ENCODE results near the gene CCM2. TPM values are rescaled to one million over a fixed set of nuclear protein-coding genes. Genes with fewer than 3 reads are reported as not detected.

The CCM2 gene
- total and polyA plus RNA-seq, 7 donors: 28.1 to 54.2 (median 34.1) TPM

- Histone ChIP-seq H3K4me1 (peaks cover 0 to 41% (median 30%) of the 10 kb centered on the region in 4 donors), H3K27ac (peak overlapping the region in 1 of 4 donors; percentile 12), H3K27me3 (no peaks in the 10 kb centered on the region), H3K36me3 (peaks cover 0 to 45% (median 23%) of the 10 kb centered on the region in 4 donors), H3K9me3 (no peaks in the 10 kb centered on the region), H3K4me3 (no peak overlapping the region)
- 43 to 65% methylated on average over 3 of the region's 3 CpGs for WGBS, 2 donors
- intact Hi-C loops (cut with DNase I): loop anchor here (10.0 kb wide), 1 partner anchor 400 kb away; the partner anchor contains the start of gene TMED4
- TF ChIP-seq EP300 (IDR thresholded peaks at IDR 0.05): no peak
- TF ChIP-seq CTCF (IDR thresholded peaks at IDR 0.05): no peak
- no peak for TF ChIP-seq POLR2AphosphoS5 (IDR thresholded peaks at IDR 0.05)
- TF ChIP-seq POLR2A (IDR thresholded peaks at IDR 0.05): no peak
- no peak for DNase-seq
These were observed 15.6 kb upstream of the CCM2 start for GRCh38 chr7:44984478-44984758.

GRCh38 chr7:44985033-44985695, 14.8 kb upstream of the CCM2 start:
- H3K27me3 ChIP-seq: no peaks in the 10 kb centered on the region
- WGBS, 2 donors: 52 to 64% methylated on average over 6 of the region's 6 CpGs
- intact Hi-C loops (cut with DNase I): loop anchor here (5.0 to 10.0 kb wide), 2 partner anchors 400 to 1403 kb away; partner anchors contain the start of genes STK17A and TMED4
- no peaks in the 10 kb centered on the region for H3K9me3 ChIP-seq
- no peak for DNase-seq
- H3K36me3 ChIP-seq: peaks cover 0 to 45% (median 23%) of the 10 kb centered on the region in 4 donors
- peak overlapping the region in 2 of 4 donors; percentile 53 to 57 for H3K4me3 ChIP-seq
- peaks cover 0 to 33% (median 27%) of the 10 kb centered on the region in 4 donors for H3K4me1 ChIP-seq
- TF ChIP-seq POLR2AphosphoS5 (IDR thresholded peaks at IDR 0.05) (no peak), CTCF (IDR thresholded peaks at IDR 0.05) (no peak), EP300 (IDR thresholded peaks at IDR 0.05) (no peak), POLR2A (IDR thresholded peaks at IDR 0.05) (no peak)
- peak overlapping the region; percentile 88 to 94 (median 91) for H3K27ac ChIP-seq

GRCh38 chr7:44985900-44986217, 14.1 kb upstream of the CCM2 start:
- peak overlapping the region; percentile 38 to 62 (median 55) for H3K4me3 ChIP-seq
- peaks cover 0 to 26% (median 20%) of the 10 kb centered on the region in 4 donors for H3K4me1 ChIP-seq
- no peaks in the 10 kb centered on the region for H3K9me3 ChIP-seq
- H3K36me3 ChIP-seq: peaks cover 0 to 45% (median 23%) of the 10 kb centered on the region in 4 donors
- no peaks in the 10 kb centered on the region for H3K27me3 ChIP-seq
- WGBS, 2 donors: 1 to 5% methylated on average over 8 of the region's 8 CpGs
- TF ChIP-seq POLR2A (IDR thresholded peaks at IDR 0.05) (no peak), POLR2AphosphoS5 (IDR thresholded peaks at IDR 0.05) (no peak)
- no peak for DNase-seq
- peak overlapping the region; percentile 88 to 94 (median 91) for H3K27ac ChIP-seq
- intact Hi-C loops (cut with DNase I): loop anchor here (1.0 to 10.0 kb wide), 4 partner anchors 13 to 1404 kb away; partner anchors contain the start of genes STK17A, TBRG4 and TMED4

- H3K4me3 ChIP-seq: peak overlapping the region; percentile 38 to 62 (median 55)
- H3K36me3 ChIP-seq: peaks cover 0 to 42% (median 23%) of the 10 kb centered on the region in 4 donors
- H3K27ac ChIP-seq: peak overlapping the region; percentile 88 to 94 (median 91)
- H3K4me1 ChIP-seq: peaks cover 0 to 25% (median 16%) of the 10 kb centered on the region in 4 donors
- DNase-seq: peak; percentile 96
- no peaks in the 10 kb centered on the region for H3K9me3 ChIP-seq
- no peaks in the 10 kb centered on the region for H3K27me3 ChIP-seq
- intact Hi-C loops (cut with DNase I): loop anchor here (1.0 to 10.0 kb wide), 4 partner anchors 13 to 1404 kb away; partner anchors contain the start of genes STK17A, TBRG4 and TMED4
- 0% methylated on average over 68 of the region's 68 CpGs for WGBS, 2 donors
- TF ChIP-seq CTCF (IDR thresholded peaks at IDR 0.05): no peak
- peak; percentile 96 to 98 (median 98) for TF ChIP-seq POLR2AphosphoS5 (IDR thresholded peaks at IDR 0.05)
- peak in 2 of 4 donors; percentile 1 to 10 for TF ChIP-seq EP300 (IDR thresholded peaks at IDR 0.05)
- peak; percentile 91 to 93 for TF ChIP-seq POLR2A (IDR thresholded peaks at IDR 0.05)
These were observed 13.6 kb upstream of the CCM2 start for GRCh38 chr7:44986218-44987053.

GRCh38 chr7:44987457-44987856, 12.5 kb upstream of the CCM2 start:
- Histone ChIP-seq H3K4me1 (peaks cover 0 to 25% (median 16%) of the 10 kb centered on the region in 4 donors), H3K4me3 (peak overlapping the region in 1 of 4 donors; percentile 57), H3K9me3 (no peaks in the 10 kb centered on the region), H3K36me3 (peaks cover 0 to 31% (median 22%) of the 10 kb centered on the region in 4 donors), H3K27me3 (no peaks in the 10 kb centered on the region), H3K27ac (peak overlapping the region in 3 of 4 donors; percentile 88 to 94 (median 93))
- DNase-seq: no peak
- TF ChIP-seq CTCF (IDR thresholded peaks at IDR 0.05) (no peak), EP300 (IDR thresholded peaks at IDR 0.05) (no peak), POLR2AphosphoS5 (IDR thresholded peaks at IDR 0.05) (no peak), POLR2A (IDR thresholded peaks at IDR 0.05) (no peak)
- intact Hi-C loops (cut with DNase I): loop anchor here (5.0 to 10.0 kb wide), 2 partner anchors 403 to 1405 kb away; partner anchors contain the start of genes STK17A and TMED4
- WGBS, 2 donors: 95 to 96% methylated on average over 7 of the region's 7 CpGs
